HepG2 (cell line): ENCODE measurements around the gene CD7. TPM values are rescaled to one million over a fixed set of nuclear protein-coding genes. Genes with fewer than 3 reads are reported as not detected.

Source experiments
- AGO2 ChIP-seq: fragments of 200-400 bp; formaldehyde crosslinking; optimal IDR thresholded peaks from 2 replicates; pipeline ENCODE3; 2017; ENCODE audit warnings: mild to moderate bottlenecking, low read depth, low read length, moderate library complexity
- ARNT ChIP-seq: fragments of 450-650 bp; IDR thresholded peaks from 2 replicates; pipeline ENCODE4 v1.6.1; 2017
- CENPT ChIP-seq: sonication (generic); formaldehyde crosslinking; IDR thresholded peaks from 2 replicates; pipeline ENCODE4 v1.8.0; 2022; ENCODE audit warnings: low read depth, mild to moderate bottlenecking, moderate library complexity, missing genetic modification reagents
- GATAD2A ChIP-seq: IDR thresholded peaks from 2 replicates; pipeline ENCODE4 v1.6.1; 2016
- HNRNPLL ChIP-seq: fragments of 200-400 bp; formaldehyde crosslinking; IDR thresholded peaks from 2 replicates; pipeline ENCODE4 v1.6.1; 2017; ENCODE audit warnings: mild to moderate bottlenecking, low read depth, low read length; ENCODE audit not compliant: poor library complexity, severe bottlenecking
- IKZF4 ChIP-seq: sonication (generic); formaldehyde crosslinking; IDR thresholded peaks from 2 replicates; pipeline ENCODE4 v1.5.1; 2020; ENCODE audit warnings: borderline replicate concordance, mild to moderate bottlenecking, low read depth, missing genetic modification reagents; ENCODE audit errors: not compliant biosample characterization
- JDP2 ChIP-seq: sonication (generic); formaldehyde crosslinking; IDR thresholded peaks from 2 replicates; pipeline ENCODE4 v1.8.1; 2022; ENCODE audit warnings: missing genetic modification reagents, borderline replicate concordance
- NFAT5 ChIP-seq: sonication (generic); formaldehyde crosslinking; IDR thresholded peaks from 2 replicates; pipeline ENCODE4 v1.4.0; 2020; ENCODE audit warnings: missing genetic modification reagents
- PBX3 ChIP-seq: sonication (generic); formaldehyde crosslinking; IDR thresholded peaks from 2 replicates; pipeline ENCODE4 v1.8.1; 2023; ENCODE audit warnings: missing genetic modification reagents, inconsistent platforms, borderline replicate concordance
- RAD21 ChIP-seq: fragments of 450-650 bp; formaldehyde crosslinking; IDR thresholded peaks from 2 replicates; pipeline ENCODE4 v1.5.0; 2020; ENCODE audit warnings: mild to moderate bottlenecking
- RERE ChIP-seq: IDR thresholded peaks from 2 replicates; pipeline ENCODE4 v1.6.1; 2016; ENCODE audit warnings: low read depth, missing genetic modification reagents, missing compliant biosample characterization
- RXRB ChIP-seq: IDR thresholded peaks from 2 replicates; pipeline ENCODE4 v1.6.1; 2016; ENCODE audit warnings: borderline replicate concordance, missing genetic modification reagents, missing compliant biosample characterization
- SMAD3 ChIP-seq: sonication (generic); formaldehyde crosslinking; IDR thresholded peaks from 2 replicates; pipeline ENCODE4 v1.4.0; 2020; ENCODE audit warnings: missing genetic modification reagents
- SSRP1 ChIP-seq: IDR thresholded peaks from 2 replicates; pipeline ENCODE4 v1.6.1; 2016; ENCODE audit warnings: control low read depth
- ZNF333 ChIP-seq: sonication (generic); formaldehyde crosslinking; IDR thresholded peaks from 2 replicates; pipeline ENCODE4 v1.4.0; 2020; ENCODE audit warnings: mild to moderate bottlenecking, missing genetic modification reagents, borderline replicate concordance
- ZNF549 ChIP-seq: sonication (generic); formaldehyde crosslinking; IDR thresholded peaks from 2 replicates; pipeline ENCODE4 v1.5.0; 2020; ENCODE audit warnings: missing genetic modification reagents
- ZNF558 ChIP-seq: sonication (generic); formaldehyde crosslinking; IDR thresholded peaks from 2 replicates; pipeline ENCODE4 v1.9.0; 2022; ENCODE audit warnings: mild to moderate bottlenecking, missing genetic modification reagents, borderline replicate concordance
- ZNF674 ChIP-seq: sonication (generic); formaldehyde crosslinking; IDR thresholded peaks from 2 replicates; pipeline ENCODE4 v1.5.0; 2020; ENCODE audit warnings: low read depth, mild to moderate bottlenecking, missing genetic modification reagents
- ZNF782 ChIP-seq: sonication (generic); formaldehyde crosslinking; IDR thresholded peaks from 2 replicates; pipeline ENCODE4 v1.4.0; 2020; ENCODE audit warnings: missing genetic modification reagents, mild to moderate bottlenecking, borderline replicate concordance
- polyA plus RNA-seq, 8 experiments: library from polyadenylated mRNA; depleted of rRNA in 3 of 8; stranded (reverse) in 7 of 8; unstranded in 1 of 8; fragments of >200 nt; fragmentation: Illumina TruSeq in 4 of 8; extraction: Trizol in 4 of 8; gene quantifications; 2 replicates each; pipeline versions ENCODE4 v1.2.1 to v1.2.3, GENCODE V29; 2011 to 2016; ENCODE audit warnings: low read depth in 4 of 8, missing spikeins in 1 of 8, mixed read lengths in 1 of 8; ENCODE audit not compliant: insufficient read depth in 1 of 8
- total RNA-seq, 5 experiments: library from RNA; depleted of rRNA; stranded (reverse); fragments of >200 nt; fragmentation: Illumina TruSeq; extraction: Trizol; gene quantifications; 2 replicates each; pipeline ENCODE4 v1.2.3, GENCODE V29; 2016; ENCODE audit warnings: low read depth in 1 of 5

Gene CD7
- total and polyA plus RNA-seq, 2 of the 13 experiments (the other 11 are each of a cell fraction or from before 2014, with no cell fraction given), result 67.6 to 76.4 TPM

GRCh38 chr17:82328994-82329507 is 11.6 kb upstream of the CD7 start (continued):
- TF ChIP-seq CENPT (CRISPR knock-in tag) (no peak), NFAT5 (0 out of 2 replicates have a peak, but pooled peaks have one; percentile 33), ZNF549 (CRISPR knock-in tag) (0 out of 2 replicates have a peak, but pooled peaks have one; percentile 2), GATAD2A (no peak), PBX3 (CRISPR knock-in tag) (no peak), RERE (CRISPR knock-in tag) (no peak), ZNF782 (CRISPR knock-in tag) (no peak), ZNF333 (CRISPR knock-in tag) (peak; percentile 86; the same call in 1 of the 2 replicates), HNRNPLL (no peak), AGO2 (peak; percentile 5), IKZF4 (CRISPR knock-in tag) (no peak), SMAD3 (CRISPR knock-in tag) (no peak), ARNT (no peak), JDP2 (CRISPR knock-in tag) (no peak), SSRP1 (CRISPR knock-in tag) (no peak), RAD21 (no peak), RXRB (CRISPR knock-in tag) (no peak), ZNF674 (0 out of 2 replicates have a peak, but pooled peaks have one; percentile 14), ZNF558 (no peak)
